Neuronal stem cell (in vitro differentiated cells): ENCODE data around the gene LVRN.

ENCODE experiments used
- DNase-seq: peaks from one replicate; pipeline ENCODE4 v3.0.0-alpha.2; 2013; ENCODE audit warnings: low spot score
- H2AFZ ChIP-seq: one replicate; pipeline ENCODE4 v1.6.1; 2013; ENCODE audit warnings: mild to moderate bottlenecking, low read length, inconsistent platforms
- H2AK5ac ChIP-seq: 2 replicates; pipeline ENCODE4 v1.6.1; 2013; ENCODE audit warnings: low read depth, mild to moderate bottlenecking, inconsistent platforms, low read length, moderate library complexity, mixed read lengths
- H2BK120ac ChIP-seq: 2 replicates; pipeline ENCODE4 v1.6.1; 2013; ENCODE audit warnings: low read depth, mild to moderate bottlenecking, inconsistent platforms, low read length, moderate library complexity, mixed read lengths
- H2BK12ac ChIP-seq: one replicate; pipeline ENCODE4 v1.6.1; 2013; ENCODE audit warnings: low read length, inconsistent platforms
- H2BK15ac ChIP-seq: 2 replicates; pipeline ENCODE4 v1.6.1; 2013; ENCODE audit warnings: mild to moderate bottlenecking, low read length, inconsistent platforms, mixed read lengths
- H2BK5ac ChIP-seq: one replicate; pipeline ENCODE4 v1.6.1; 2013; ENCODE audit warnings: inconsistent platforms, mild to moderate bottlenecking, low read length, moderate library complexity
- H3K14ac ChIP-seq: one replicate; pipeline ENCODE4 v1.6.1; 2013; ENCODE audit warnings: low read length, inconsistent platforms
- H3K18ac ChIP-seq: 2 replicates; pipeline ENCODE4 v1.6.1; 2013; ENCODE audit warnings: low read length, inconsistent platforms
- H3K23ac ChIP-seq: 2 replicates; pipeline ENCODE4 v1.6.1; 2013; ENCODE audit warnings: low read depth, mild to moderate bottlenecking, mixed read lengths, low read length, inconsistent platforms; ENCODE audit not compliant: poor library complexity
- H3K27ac ChIP-seq: replicated peaks from 3 replicates; pipeline ENCODE4 v1.5.1; 2013; ENCODE audit warnings: low read length, inconsistent platforms
- H3K27me3 ChIP-seq, 3 experiments: 2 replicates each; pipeline ENCODE4 v1.6.1; 2013; ENCODE audit warnings: low read length in 3 of 3, mild to moderate bottlenecking in 2 of 3, inconsistent platforms in 1 of 3, low read depth in 1 of 3, mixed read lengths in 1 of 3, moderate library complexity in 1 of 3; ENCODE audit not compliant: control insufficient read depth in 3 of 3, insufficient read depth in 3 of 3
- H3K36me3 ChIP-seq, 2 donors: replicated peaks in 1 of 2; 2 replicates each; pipeline ENCODE4 v1.6.1; 2013; ENCODE audit warnings: low read length in 2 of 2; ENCODE audit not compliant: control insufficient read depth in 2 of 2, insufficient read depth in 2 of 2
- H3K4ac ChIP-seq: 2 replicates; pipeline ENCODE4 v1.6.1; 2013; ENCODE audit warnings: inconsistent platforms, mild to moderate bottlenecking, low read length, moderate library complexity
- H3K4me1 ChIP-seq, 2 donors: 1 replicate in 1 of 2; 2 replicates in 1 of 2; pipeline ENCODE4 v1.6.1; 2013; ENCODE audit warnings: low read length in 2 of 2, low read depth in 1 of 2; ENCODE audit not compliant: control insufficient read depth in 2 of 2, insufficient read depth in 1 of 2
- H3K4me2 ChIP-seq: one replicate; pipeline ENCODE4 v1.6.1; 2013; ENCODE audit warnings: mild to moderate bottlenecking, low read length, inconsistent platforms; ENCODE audit not compliant: insufficient read depth, poor library complexity, severe bottlenecking
- H3K4me3 ChIP-seq, 2 donors: 2 replicates each; pipeline ENCODE4 v1.5.1; 2013; ENCODE audit warnings: low read length in 2 of 2, mild to moderate bottlenecking in 2 of 2, inconsistent platforms in 1 of 2, moderate library complexity in 1 of 2
- H3K79me1 ChIP-seq: one replicate; pipeline ENCODE4 v1.6.1; 2013; ENCODE audit warnings: low read depth, mild to moderate bottlenecking, inconsistent platforms, low read length, moderate library complexity
- H3K9ac ChIP-seq: one replicate; pipeline ENCODE4 v1.6.1; 2013; ENCODE audit warnings: mild to moderate bottlenecking, low read depth, low read length, inconsistent platforms; ENCODE audit not compliant: poor library complexity
- H3K9me3 ChIP-seq, 2 donors: replicated peaks in 1 of 2; 2 replicates each; pipeline versions ENCODE3 to v1.6.1; 2013; ENCODE audit warnings: low read length in 2 of 2, mild to moderate bottlenecking in 2 of 2, inconsistent platforms in 1 of 2, low read depth in 1 of 2, mixed read lengths in 1 of 2, moderate library complexity in 1 of 2; ENCODE audit not compliant: control insufficient read depth in 2 of 2, insufficient read depth in 1 of 2
- H4K8ac ChIP-seq: one replicate; pipeline ENCODE4 v1.6.1; 2013; ENCODE audit warnings: low read depth, mild to moderate bottlenecking, inconsistent platforms, low read length, moderate library complexity
- H4K91ac ChIP-seq: one replicate; pipeline ENCODE4 v1.6.1; 2013; ENCODE audit warnings: low read length, low read depth, mild to moderate bottlenecking, inconsistent platforms; ENCODE audit not compliant: poor library complexity
- WGBS, 2 donors: extraction: QIAGEN DNeasy Blood & Tissue Kit; methylation state at CpG; one replicate each; pipeline ENCODE4 v1.1.7; 2013; ENCODE audit warnings: missing lambda C conversion rate in 2 of 2, mixed read lengths in 1 of 2; ENCODE audit not compliant: insufficient read length in 2 of 2, insufficient replicate concordance in 1 of 2; ENCODE audit errors: extremely low coverage in 2 of 2; 5-methylcytosine and 5-hydroxymethylcytosine counted together

LVRN gene

GRCh38 chr5:116058346-116058936 is 96.2 kb downstream of the LVRN start:
- Histone ChIP-seq H2BK5ac (no peak overlapping the region), H2BK15ac (no peak overlapping the region), H3K23ac (no peak overlapping the region), H3K4me2 (no peak overlapping the region), H3K4me1 (no peaks in the 10 kb centered on the region), H3K36me3 (no peaks in the 10 kb centered on the region), H3K4me3 (no peak overlapping the region), H3K4ac (no peak overlapping the region), H4K91ac (no peak overlapping the region), H3K9ac (no peak overlapping the region), H3K14ac (no peak overlapping the region), H2AFZ (no peak overlapping the region), H3K27me3 (no peaks in the 10 kb centered on the region), H2BK12ac (no peak overlapping the region), H3K79me1 (no peaks in the 10 kb centered on the region), H2BK120ac (no peak overlapping the region), H3K27ac (no peak overlapping the region), H3K9me3 (no peaks in the 10 kb centered on the region), H4K8ac (no peak overlapping the region), H3K18ac (no peak overlapping the region), H2AK5ac (no peak overlapping the region)
- DNase-seq: no peak
- no CpG with 5 or more reads among the region's 13 CpGs for whole genome bisulfite sequencing, 2 donors

GRCh38 chr5:116062352-116062751 is 100.1 kb downstream of the LVRN start:
- Histone ChIP-seq H3K27me3 (no peaks in the 10 kb centered on the region), H3K9ac (no peak overlapping the region), H3K4me2 (no peak overlapping the region), H2BK12ac (no peak overlapping the region), H2BK120ac (no peak overlapping the region), H3K14ac (no peak overlapping the region), H2AK5ac (no peak overlapping the region), H3K79me1 (no peaks in the 10 kb centered on the region), H3K4me1 (no peaks in the 10 kb centered on the region), H3K9me3 (no peaks in the 10 kb centered on the region), H2AFZ (no peak overlapping the region), H3K4me3 (no peak overlapping the region), H4K8ac (no peak overlapping the region), H4K91ac (no peak overlapping the region), H3K27ac (no peak overlapping the region), H3K23ac (no peak overlapping the region), H3K18ac (no peak overlapping the region), H3K36me3 (no peaks in the 10 kb centered on the region), H2BK5ac (no peak overlapping the region), H3K4ac (no peak overlapping the region), H2BK15ac (no peak overlapping the region)
- no CpG with 5 or more reads among the region's 2 CpGs for WGBS, 2 donors
- DNase-seq: no peak

GRCh38 chr5:116063950-116064349 is 101.7 kb downstream of the LVRN start:
- H3K18ac ChIP-seq: no peak overlapping the region
- H2BK12ac ChIP-seq: no peak overlapping the region
- H2BK5ac ChIP-seq: no peak overlapping the region
- no peaks in the 10 kb centered on the region for H3K79me1 ChIP-seq
- H2BK120ac ChIP-seq: no peak overlapping the region
- WGBS, 2 donors: no CpG with 5 or more reads among the region's 3 CpGs
- no peaks in the 10 kb centered on the region for H3K4me1 ChIP-seq
- H4K8ac ChIP-seq: no peak overlapping the region
- H3K4me3 ChIP-seq: no peak overlapping the region
- no peak overlapping the region for H3K4me2 ChIP-seq
- peak overlapping the region; percentile 36 for H2AFZ ChIP-seq
- H3K27me3 ChIP-seq: no peaks in the 10 kb centered on the region
- no peak overlapping the region for H3K9ac ChIP-seq
- no peak overlapping the region for H3K23ac ChIP-seq
- no peak for DNase-seq
- no peak overlapping the region for H4K91ac ChIP-seq
- H3K14ac ChIP-seq: no peak overlapping the region
- H2AK5ac ChIP-seq: no peak overlapping the region
- no peak overlapping the region for H3K27ac ChIP-seq
- no peaks in the 10 kb centered on the region for H3K9me3 ChIP-seq
- no peaks in the 10 kb centered on the region for H3K36me3 ChIP-seq
- H2BK15ac ChIP-seq: no peak overlapping the region
- H3K4ac ChIP-seq: no peak overlapping the region

- no peak overlapping the region for H3K14ac ChIP-seq
- no peak overlapping the region for H3K27ac ChIP-seq
- no peak overlapping the region for H3K4ac ChIP-seq
- H3K36me3 ChIP-seq: no peaks in the 10 kb centered on the region
- no peak overlapping the region for H4K8ac ChIP-seq
- no peak overlapping the region for H2BK5ac ChIP-seq
- H3K79me1 ChIP-seq: no peaks in the 10 kb centered on the region
- H2BK120ac ChIP-seq: no peak overlapping the region
- H3K9me3 ChIP-seq: no peaks in the 10 kb centered on the region
- H2BK15ac ChIP-seq: no peak overlapping the region
- no peaks in the 10 kb centered on the region for H3K4me1 ChIP-seq
- H3K27me3 ChIP-seq: no peaks in the 10 kb centered on the region
- H2AK5ac ChIP-seq: no peak overlapping the region
- WGBS, 2 donors: no CpG with 5 or more reads among the region's 4 CpGs
- no peak overlapping the region for H4K91ac ChIP-seq
- no peak overlapping the region for H3K9ac ChIP-seq
- DNase-seq: peak; percentile 48
- no peak overlapping the region for H3K18ac ChIP-seq
- H3K4me2 ChIP-seq: no peak overlapping the region
- H2BK12ac ChIP-seq: no peak overlapping the region
- no peak overlapping the region for H3K23ac ChIP-seq
- H2AFZ ChIP-seq: peak overlapping the region; percentile 57
- no peak overlapping the region for H3K4me3 ChIP-seq
These were observed 105.9 kb downstream of the LVRN start for GRCh38 chr5:116068028-116068632.
